ENCODE results near the gene TAF11L13. TPM values are rescaled to one million over a fixed set of nuclear protein-coding genes. Genes with fewer than 3 reads are reported as not detected.

The TAF11L13 gene
- total RNA-seq, 1 donor from 2014 or later = not detected

GRCh38 chr5:17679597-17680203 lies 47.8 kb downstream of the TAF11L13 start:
- Histone ChIP-seq H3K4me3 (ENCODE audit: low read depth, low read length) (no peak overlapping the region), H3K27me3 (ENCODE audit: control insufficient read depth, insufficient read depth, low read length) (no peaks in the 10 kb centered on the region), H3K36me3 (ENCODE audit: control insufficient read depth, insufficient read depth, low read length) (no peaks in the 10 kb centered on the region)
- no peak for TF ChIP-seq CTCF (IDR thresholded peaks at IDR 0.05; ENCODE audit: insufficient read depth, low read length, poor library complexity, severe bottlenecking)
- no peak for DNase-seq (ENCODE audit: low read depth)

- no peak for TF ChIP-seq CTCF (IDR thresholded peaks at IDR 0.05; ENCODE audit: insufficient read depth, low read length, poor library complexity, severe bottlenecking)
- no peaks in the 10 kb centered on the region for H3K36me3 ChIP-seq (ENCODE audit: control insufficient read depth, insufficient read depth, low read length)
- DNase-seq (ENCODE audit: low read depth) = no peak
- H3K27me3 ChIP-seq (ENCODE audit: control insufficient read depth, insufficient read depth, low read length) = no peaks in the 10 kb centered on the region
- no peak overlapping the region for H3K4me3 ChIP-seq (ENCODE audit: low read depth, low read length)
Observed at GRCh38 chr5:17680737-17681136, 48.8 kb downstream of the TAF11L13 start.

Other genes with a start within 250 kb of the TAF11L13 start
- not detected in 2 replicates for gene TAF11L2, start 133.9 kb upstream of the TAF11L13 start, total RNA-seq
- gene TAF11L3, start 113.7 kb upstream of the TAF11L13 start, total RNA-seq = not detected in 2 replicates
- gene TAF11L4, start 110.3 kb upstream of the TAF11L13 start, total RNA-seq = not detected in 2 replicates
- gene TAF11L5, start 106.9 kb upstream of the TAF11L13 start, total RNA-seq = not detected in 2 replicates
- gene TAF11L6, start 103.4 kb upstream of the TAF11L13 start, total RNA-seq = not detected in 2 replicates
- not detected in 2 replicates for gene TAF11L7, start 46.3 kb upstream of the TAF11L13 start, total RNA-seq
- not detected in 2 replicates for gene TAF11L8, start 41.1 kb upstream of the TAF11L13 start, total RNA-seq
- not detected in 2 replicates for gene TAF11L9, start 37.7 kb upstream of the TAF11L13 start, total RNA-seq
- gene TAF11L10, start 34.3 kb upstream of the TAF11L13 start, total RNA-seq = not detected in 2 replicates
- not detected in 2 replicates for gene TAF11L11, start 27.9 kb upstream of the TAF11L13 start, total RNA-seq
- gene TAF11L12, start 21.7 kb upstream of the TAF11L13 start, total RNA-seq = not detected in 2 replicates
- gene TAF11L14, start 2.4 kb downstream of the TAF11L13 start, total RNA-seq = not detected in 2 replicates

Data from kidney epithelial cell (primary cell).